GM19238 (cell line): ENCODE results near the gene TGM1.

ENCODE experiments used
- DNase-seq: peaks from one replicate; pipeline ENCODE4 v3.0.0; 2011; ENCODE audit warnings: low spot score; ENCODE audit not compliant: insufficient read length

The TGM1 gene

DNA sequence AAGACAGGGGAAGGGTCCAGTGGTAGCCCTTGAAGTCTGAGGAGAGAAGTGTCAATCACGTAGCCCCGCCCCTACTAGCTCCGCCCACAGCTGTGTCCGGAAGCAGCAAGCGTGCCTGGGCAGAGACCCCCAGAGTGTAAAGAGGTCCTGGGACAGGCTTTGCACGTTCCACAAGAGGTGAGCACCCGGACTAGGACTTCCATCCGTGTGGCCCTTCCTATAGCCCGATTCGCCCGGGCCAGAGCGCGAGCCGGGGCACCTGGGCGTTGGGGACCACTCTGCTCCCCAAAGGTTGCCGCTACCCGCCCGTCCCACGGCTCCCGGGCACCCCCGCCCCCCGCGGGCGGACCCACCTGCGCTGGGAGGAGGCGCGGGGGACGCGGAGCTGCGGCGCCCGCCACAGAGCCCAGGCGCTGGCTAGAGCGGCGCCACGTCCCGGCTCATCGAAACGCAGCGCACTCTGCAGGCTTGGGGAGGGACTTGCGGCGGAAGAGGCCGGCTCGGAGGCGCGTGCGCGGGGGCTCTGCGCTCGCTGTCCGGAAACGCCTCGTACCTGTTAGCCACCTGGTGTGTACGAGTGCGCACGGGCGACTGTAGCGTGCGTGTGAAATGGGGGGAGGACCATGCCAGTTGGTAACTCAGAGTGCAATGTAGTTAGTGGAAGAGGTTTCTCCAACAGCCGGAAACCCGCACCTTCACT, 8.3 kb upstream of the TGM1 start, which contains the start of gene RABGGTA:
Gene RABGGTA, minus strand, starts transcription at position 464 of the 700 bp plus-strand sequence. CDS start 482 bp downstream, outside the sequence.
- peak; percentile 97 for DNase-seq

GRCh38 chr14:24270537-24271133, 7.7 kb upstream of the TGM1 start:
- DNase-seq = no peak

GRCh38 chr14:24269910-24270536, 7.0 kb upstream of the TGM1 start:
- no peak for DNase-seq

GRCh38 chr14:24269368-24269767, 6.4 kb upstream of the TGM1 start:
- no peak for DNase-seq

- DNase-seq = no peak
Measured at GRCh38 chr14:24268225-24268624, 5.2 kb upstream of the TGM1 start.

- DNase-seq = no peak
Measured at GRCh38 chr14:24267516-24267915, 4.5 kb upstream of the TGM1 start.

- DNase-seq = no peak
Measured at GRCh38 chr14:24266344-24267244, 3.6 kb upstream of the TGM1 start.

GRCh38 chr14:24264298-24264697, 1.3 kb upstream of the TGM1 start:
- no peak for DNase-seq

DNA sequence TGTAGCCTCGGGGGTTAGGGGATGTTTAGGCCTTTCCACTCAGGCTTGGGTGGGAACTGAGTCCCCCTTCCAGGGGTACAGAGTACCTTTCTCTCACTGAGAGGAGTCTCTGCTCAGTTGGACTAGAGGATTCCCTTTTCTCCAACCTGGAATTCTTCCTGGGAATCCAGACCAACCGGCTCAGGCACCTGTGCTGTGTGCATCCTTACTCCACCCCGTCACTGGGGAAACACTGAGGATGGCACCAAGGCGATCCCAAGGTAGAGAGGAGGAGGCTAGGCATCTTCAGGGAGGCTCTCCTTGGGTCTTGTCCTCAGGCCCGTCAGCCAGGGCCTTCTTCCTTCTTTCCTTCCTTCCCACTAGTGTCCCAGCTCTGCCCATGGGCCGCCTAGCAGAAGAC, 871 bp upstream of the TGM1 start:
- DNase-seq = no peak

DNA sequence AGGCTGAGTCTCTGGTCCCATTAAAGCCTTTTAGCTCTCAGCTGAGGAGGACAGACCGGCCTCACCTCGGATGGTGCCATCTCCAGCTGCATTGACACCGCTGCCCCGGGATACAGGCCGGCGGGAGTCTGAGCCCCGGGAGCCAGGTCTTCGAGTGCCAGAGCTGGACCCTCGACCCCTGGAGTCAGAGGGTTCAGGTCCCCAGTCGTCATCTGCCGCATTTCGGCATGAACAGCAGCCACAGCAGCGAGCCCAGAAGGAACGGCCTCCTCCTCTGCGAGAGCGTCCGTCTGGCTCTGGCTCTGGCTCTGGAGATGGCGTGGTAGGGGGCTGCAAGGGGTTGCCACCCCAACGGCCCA, 1.0 kb downstream of the TGM1 start:
- no peak for DNase-seq

DNA sequence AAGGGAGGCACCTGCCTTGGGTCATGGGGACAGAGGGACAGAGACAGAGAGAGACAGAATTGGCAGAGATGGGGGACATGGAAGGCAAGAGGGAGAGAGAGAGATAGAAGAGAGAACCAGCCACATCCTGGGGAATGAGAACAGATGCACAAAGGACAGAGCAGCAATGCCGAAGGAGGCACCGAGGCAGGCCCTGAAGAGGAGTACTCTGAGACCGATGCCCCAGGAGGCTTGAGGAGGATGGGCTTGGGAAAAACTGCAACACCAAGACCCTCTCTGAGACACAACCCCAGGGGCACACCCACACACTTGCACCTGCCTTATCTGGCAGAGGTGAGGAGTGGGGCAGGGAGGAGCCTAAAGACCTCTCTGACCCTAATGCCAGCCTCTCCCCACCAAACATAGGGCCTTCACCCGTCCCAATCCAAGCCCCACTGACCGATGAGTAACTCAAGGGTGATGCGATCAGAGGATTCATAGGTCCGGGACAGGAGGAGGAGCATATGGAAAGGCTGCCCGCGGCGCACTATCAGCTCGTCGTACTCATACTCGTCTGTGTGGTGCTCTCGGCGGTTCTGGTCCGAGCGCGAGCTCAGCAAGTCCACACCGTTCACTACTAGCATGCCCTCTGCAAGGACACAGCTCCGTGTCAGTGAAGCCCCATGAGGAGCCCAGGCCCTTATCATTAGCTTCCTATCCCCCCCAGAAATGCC, 1.6 kb downstream of the TGM1 start:
- no peak for DNase-seq

- DNase-seq = no peak
Measured at GRCh38 chr14:24260780-24261157, 2.2 kb downstream of the TGM1 start.

- DNase-seq = no peak
Measured at GRCh38 chr14:24260026-24260779, 2.8 kb downstream of the TGM1 start.

DNA sequence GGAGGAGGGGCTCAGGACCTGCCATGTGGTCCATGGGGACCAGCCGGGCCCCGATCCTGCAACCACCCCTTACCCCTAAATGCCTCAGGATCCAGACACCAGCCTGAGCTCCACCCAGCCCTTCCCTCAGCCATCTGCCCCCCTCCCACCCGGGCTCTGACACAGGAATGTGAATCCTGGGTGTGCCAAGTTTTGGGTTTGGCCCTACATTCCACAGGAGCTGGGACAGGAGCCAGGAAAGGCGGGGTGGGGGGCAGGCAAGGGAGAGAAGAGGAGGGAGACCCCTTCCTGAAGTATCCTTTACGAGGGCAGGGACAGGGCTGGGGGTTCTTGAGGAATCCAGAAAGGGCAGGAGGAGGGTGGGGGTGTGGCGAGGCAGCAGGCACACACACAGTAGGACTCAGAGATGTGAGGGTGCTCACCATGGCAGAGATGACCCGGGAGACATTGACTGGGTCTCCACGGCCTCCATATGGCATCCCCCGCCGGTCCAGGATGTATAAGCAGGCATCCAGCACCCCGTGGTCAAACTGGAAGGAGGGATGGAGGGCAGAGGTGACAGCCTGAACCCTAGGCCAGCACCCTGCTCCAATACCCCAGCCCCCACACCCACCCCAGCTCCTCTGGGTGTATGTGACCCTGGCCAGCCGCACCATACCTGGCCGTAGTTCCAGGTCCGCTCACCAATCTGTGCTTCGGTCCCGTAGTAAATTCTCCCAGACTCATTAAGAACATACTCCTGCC, 3.5 kb downstream of the TGM1 start:
- DNase-seq = no peak

- DNase-seq = no peak
Measured at GRCh38 chr14:24258548-24259265, 4.3 kb downstream of the TGM1 start.

- no peak for DNase-seq
Measured at GRCh38 chr14:24258119-24258518, 4.9 kb downstream of the TGM1 start.

DNA sequence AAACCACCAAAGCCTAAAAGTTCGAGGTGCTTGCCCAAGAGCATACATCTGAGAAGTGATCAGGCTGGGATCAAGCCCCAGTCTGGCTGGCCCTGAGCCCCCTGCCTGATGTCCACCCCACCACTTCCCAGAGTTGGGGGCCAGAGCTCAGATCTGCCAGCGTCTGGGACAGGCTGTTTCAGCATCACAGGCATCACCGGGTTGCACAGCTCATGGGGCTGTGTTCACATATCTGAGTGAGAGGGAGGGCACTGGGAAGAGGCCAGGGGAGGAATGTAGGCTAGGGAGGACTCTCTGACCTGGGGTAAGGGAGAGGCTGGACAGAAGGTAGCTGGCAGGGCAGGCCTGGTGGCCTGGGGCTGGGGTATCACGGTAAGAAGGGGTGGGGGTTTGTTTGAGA, 6.0 kb downstream of the TGM1 start:
- DNase-seq = no peak

- no peak for DNase-seq
Measured at GRCh38 chr14:24255931-24256711, 6.9 kb downstream of the TGM1 start.
